Measurements from ENCODE around the gene TMEM175. TPM values are rescaled to one million over a fixed set of nuclear protein-coding genes. Genes with fewer than 3 reads are reported as not detected.

TMEM175 gene
- total and polyA plus RNA-seq, 2 of the 13 experiments (the other 11 are each of a cell fraction or from before 2014, with no cell fraction given), result 5.1 to 9.9 TPM

DNA sequence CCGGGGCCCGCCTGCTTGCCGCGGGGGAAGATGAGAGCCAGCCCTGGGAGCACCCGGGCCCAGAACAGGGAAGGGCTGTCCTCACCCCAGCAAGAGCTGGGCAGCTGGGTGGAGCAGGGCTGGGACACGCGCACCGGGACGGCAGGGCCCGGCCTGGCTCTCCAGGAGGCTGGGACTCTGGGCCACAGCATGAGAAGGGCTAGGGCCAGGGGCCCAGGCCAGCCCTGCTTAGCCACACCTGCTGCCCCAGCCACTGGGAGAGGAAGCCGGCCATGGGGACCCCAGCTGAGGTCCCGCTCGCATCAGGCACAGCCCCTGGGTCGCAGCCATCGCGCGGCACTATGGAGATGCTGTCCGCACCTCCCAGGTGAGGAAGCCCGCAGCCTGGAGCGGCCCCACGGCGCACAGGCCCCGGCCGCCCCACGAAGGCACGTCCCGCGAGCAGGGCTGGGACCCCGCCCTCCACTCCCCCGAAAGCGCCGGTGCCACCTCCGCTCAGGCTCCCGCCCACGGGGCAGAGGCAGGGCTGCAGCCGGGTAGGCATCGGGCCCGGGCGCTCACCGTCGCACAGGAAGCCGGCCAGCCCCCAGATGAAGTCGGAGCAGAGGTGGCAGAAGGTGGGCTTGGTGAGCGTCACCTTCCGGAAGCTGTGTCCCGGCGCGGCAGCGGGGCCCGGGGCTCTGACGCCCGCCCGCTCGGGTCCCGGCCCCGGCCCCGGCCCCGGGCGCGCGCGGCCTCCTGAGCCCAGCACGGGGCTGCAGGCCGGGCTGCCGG is 40.6 kb downstream of the TMEM175 start:
- Histone ChIP-seq H3K9me3 (ENCODE audit: low read length) (no peaks in the 10 kb centered on the region), H4K20me1 (ENCODE audit: insufficient read depth, low read length) (peaks cover 3% of the 10 kb centered on the region; the same call in 1 of the 2 replicates), H3K4me2 (ENCODE audit: low read depth, low read length) (peak overlapping the region; percentile 98), H3K79me2 (ENCODE audit: insufficient read depth, low read length) (no peaks in the 10 kb centered on the region), H3K27ac (ENCODE audit: extremely low read length, insufficient read depth, low read length) (no peak overlapping the region), H3K9ac (ENCODE audit: insufficient read depth, low read depth, low read length) (peak overlapping the region; percentile 67), H3K4me1 (ENCODE audit: insufficient read depth, low read length) (peaks cover 21% of the 10 kb centered on the region), H3K36me3 (replicated peaks in 1 of 2; ENCODE audit: control insufficient read depth in 1 of 2, insufficient read depth in 2 of 2, low read length in 2 of 2) (no peaks in the 10 kb centered on the region), H3K4me3 (replicated peaks in 1 of 3; ENCODE audit: insufficient read depth in 1 of 3, low read depth in 2 of 3, low read length in 3 of 3) (peak overlapping the region; percentile 74 to 87 (median 81)), H2AFZ (ENCODE audit: low read length) (no peak overlapping the region), H3K27me3 (ENCODE audit: control insufficient read depth in 1 of 2, insufficient read depth in 2 of 2, low read length in 2 of 2) (peaks cover 0 to 3% of the 10 kb centered on the region in 2 experiments; a peak in 2 of 5 replicates)
- in situ Hi-C loops (cut with HindIII; ENCODE audit: extremely low pct_ligation_motif_present, low pct_unique_long_range_greater_than_20kb), result no loop called here
- BruUV-seq (replicated peaks), result no TSS peak
- FAIRE-seq (no peak), ATAC-seq (peak; percentile 56), DNase-seq (ENCODE audit: low spot score) (no peak)
- ChIA-PET POLR2A (interaction anchor here (1.4 kb wide), 2 partner anchors 14 to 41 kb away, joined by 3 to 4 read pairs; partner anchors contain the start of genes GAK, IDUA and TMEM175), CTCF (ENCODE audit: low intra/inter-chr PET ratio, low total read pairs) (no interaction called here)
- WGBS (ENCODE audit: low lambda C conversion rate), result 0% methylated on average over 2 of the region's 65 CpGs
- intact Hi-C loops (cut with micrococcal nuclease; ENCODE audit: unreplicated experiment), result loop anchor here (2.0 kb wide), 1 partner anchor 20 kb away; the partner anchor contains the start of gene SLC26A1
- TF ChIP-seq, protein P1, sequence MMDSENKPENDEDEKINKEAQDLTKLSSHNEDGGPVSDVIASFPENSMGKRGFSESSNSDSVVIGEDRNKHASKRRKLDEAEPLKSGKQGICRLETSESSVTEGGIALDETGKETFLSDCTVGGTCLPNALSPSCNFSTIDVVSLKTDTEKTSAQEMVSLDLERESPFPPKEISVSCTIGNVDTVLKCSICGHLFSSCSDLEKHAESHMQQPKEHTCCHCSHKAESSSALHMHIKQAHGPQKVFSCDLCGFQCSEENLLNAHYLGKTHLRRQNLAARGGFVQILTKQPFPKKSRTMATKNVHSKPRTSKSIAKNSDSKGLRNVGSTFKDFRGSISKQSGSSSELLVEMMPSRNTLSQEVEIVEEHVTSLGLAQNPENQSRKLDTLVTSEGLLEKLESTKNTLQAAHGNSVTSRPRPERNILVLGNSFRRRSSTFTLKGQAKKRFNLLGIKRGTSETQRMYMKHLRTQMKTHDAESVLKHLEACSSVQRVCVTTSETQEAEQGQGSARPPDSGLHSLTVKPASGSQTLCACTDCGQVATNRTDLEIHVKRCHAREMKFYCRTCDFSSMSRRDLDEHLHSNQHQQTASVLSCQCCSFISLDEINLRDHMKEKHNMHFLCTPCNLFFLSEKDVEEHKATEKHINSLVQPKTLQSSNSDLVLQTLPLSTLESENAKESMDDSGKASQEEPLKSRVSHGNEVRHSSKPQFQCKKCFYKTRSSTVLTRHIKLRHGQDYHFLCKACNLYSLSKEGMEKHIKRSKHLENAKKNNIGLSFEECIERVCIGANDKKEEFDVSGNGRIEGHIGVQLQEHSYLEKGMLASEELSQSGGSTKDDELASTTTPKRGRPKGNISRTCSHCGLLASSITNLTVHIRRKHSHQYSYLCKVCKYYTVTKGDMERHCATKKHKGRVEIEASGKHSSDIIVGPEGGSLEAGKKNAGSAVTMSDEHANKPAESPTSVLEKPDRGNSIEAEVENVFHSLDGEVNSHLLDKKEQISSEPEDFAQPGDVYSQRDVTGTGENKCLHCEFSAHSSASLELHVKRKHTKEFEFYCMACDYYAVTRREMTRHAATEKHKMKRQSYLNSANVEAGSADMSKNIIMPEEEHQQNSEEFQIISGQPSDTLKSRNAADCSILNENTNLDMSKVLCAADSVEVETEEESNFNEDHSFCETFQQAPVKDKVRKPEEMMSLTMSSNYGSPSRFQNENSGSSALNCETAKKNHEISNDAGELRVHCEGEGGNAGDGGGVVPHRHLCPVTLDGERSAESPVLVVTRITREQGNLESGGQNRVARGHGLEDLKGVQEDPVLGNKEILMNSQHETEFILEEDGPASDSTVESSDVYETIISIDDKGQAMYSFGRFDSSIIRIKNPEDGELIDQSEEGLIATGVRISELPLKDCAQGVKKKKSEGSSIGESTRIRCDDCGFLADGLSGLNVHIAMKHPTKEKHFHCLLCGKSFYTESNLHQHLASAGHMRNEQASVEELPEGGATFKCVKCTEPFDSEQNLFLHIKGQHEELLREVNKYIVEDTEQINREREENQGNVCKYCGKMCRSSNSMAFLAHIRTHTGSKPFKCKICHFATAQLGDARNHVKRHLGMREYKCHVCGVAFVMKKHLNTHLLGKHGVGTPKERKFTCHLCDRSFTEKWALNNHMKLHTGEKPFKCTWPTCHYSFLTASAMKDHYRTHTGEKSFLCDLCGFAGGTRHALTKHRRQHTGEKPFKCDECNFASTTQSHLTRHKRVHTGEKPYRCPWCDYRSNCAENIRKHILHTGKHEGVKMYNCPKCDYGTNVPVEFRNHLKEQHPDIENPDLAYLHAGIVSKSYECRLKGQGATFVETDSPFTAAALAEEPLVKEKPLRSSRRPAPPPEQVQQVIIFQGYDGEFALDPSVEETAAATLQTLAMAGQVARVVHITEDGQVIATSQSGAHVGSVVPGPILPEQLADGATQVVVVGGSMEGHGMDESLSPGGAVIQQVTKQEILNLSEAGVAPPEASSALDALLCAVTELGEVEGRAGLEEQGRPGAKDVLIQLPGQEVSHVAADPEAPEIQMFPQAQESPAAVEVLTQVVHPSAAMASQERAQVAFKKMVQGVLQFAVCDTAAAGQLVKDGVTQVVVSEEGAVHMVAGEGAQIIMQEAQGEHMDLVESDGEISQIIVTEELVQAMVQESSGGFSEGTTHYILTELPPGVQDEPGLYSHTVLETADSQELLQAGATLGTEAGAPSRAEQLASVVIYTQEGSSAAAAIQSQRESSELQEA (CRISPR knock-in tag; IDR thresholded peaks at IDR 0.05; ENCODE audit: not compliant biosample characterization), result peak; percentile 64
- peak; percentile 43; the same call in 1 of the 2 replicates for TF ChIP-seq ZFX (CRISPR knock-in tag; IDR thresholded peaks at IDR 0.05; ENCODE audit: low read depth)
- TF ChIP-seq FOXK2 (IDR thresholded peaks at IDR 0.05), result no peak
- TF ChIP-seq ZNF101 (CRISPR knock-in tag; IDR thresholded peaks at IDR 0.05; ENCODE audit: borderline replicate concordance, low read depth), result no peak
- TF ChIP-seq ZNF740 (CRISPR knock-in tag; IDR thresholded peaks at IDR 0.05), result no peak
- no peak for TF ChIP-seq ZNF775 (CRISPR knock-in tag; IDR thresholded peaks at IDR 0.05; ENCODE audit: borderline replicate concordance)
- TF ChIP-seq ZNF879 (CRISPR knock-in tag; IDR thresholded peaks at IDR 0.05), result no peak
- peak; percentile 62 for TF ChIP-seq TBX2 (CRISPR knock-in tag; IDR thresholded peaks at IDR 0.05; ENCODE audit: borderline replicate concordance)
- TF ChIP-seq ZNF605 (CRISPR knock-in tag; IDR thresholded peaks at IDR 0.05), result 0 out of 2 replicates have a peak, but pooled peaks have one; percentile 33
- TF ChIP-seq SALL1 (CRISPR knock-in tag; IDR thresholded peaks at IDR 0.05), result peak; percentile 11; the same call in 1 of the 2 replicates
- no peak for TF ChIP-seq CHD4 (IDR thresholded peaks at IDR 0.05; ENCODE audit: borderline replicate concordance, low read length)
- TF ChIP-seq KLF12 (CRISPR knock-in tag; IDR thresholded peaks at IDR 0.05; ENCODE audit: borderline replicate concordance), result no peak
- TF ChIP-seq ZZZ3 (CRISPR knock-in tag; IDR thresholded peaks at IDR 0.05; ENCODE audit: borderline replicate concordance), result no peak
- TF ChIP-seq, protein P2, sequence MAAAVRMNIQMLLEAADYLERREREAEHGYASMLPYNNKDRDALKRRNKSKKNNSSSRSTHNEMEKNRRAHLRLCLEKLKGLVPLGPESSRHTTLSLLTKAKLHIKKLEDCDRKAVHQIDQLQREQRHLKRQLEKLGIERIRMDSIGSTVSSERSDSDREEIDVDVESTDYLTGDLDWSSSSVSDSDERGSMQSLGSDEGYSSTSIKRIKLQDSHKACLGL (CRISPR knock-in tag; IDR thresholded peaks at IDR 0.05), result 0 out of 2 replicates have a peak, but pooled peaks have one; percentile 24
- no peak for TF ChIP-seq ARNT (IDR thresholded peaks at IDR 0.05)

All from HepG2 (cell line).